Heart left ventricle (tissue), 16 donors: ENCODE data around the gene CAMK2D. TPM values are rescaled to one million over a fixed set of nuclear protein-coding genes. Genes with fewer than 3 reads are reported as not detected.

Experiments
- ATAC-seq, 4 donors: fragments of 200-7000 bp; cut with Tn5 transposase; one replicate each; pipeline ENCODE4 v1.9.1; 2020 to 2022; ENCODE audit warnings: moderate library complexity in 4 of 4, mild to moderate bottlenecking in 3 of 4, moderate number of reproducible peaks in 1 of 4
- DNase-seq, 5 donors: peaks; one replicate each; pipeline ENCODE4 v3.0.0-alpha.2; 2020
- H3K27ac ChIP-seq, 12 donors: fragments of 200-600 bp; sonication (generic) in 4 of 12; one replicate each; pipeline versions ENCODE4 v1.5.0 to v1.8.0; 2016 to 2022; ENCODE audit warnings: mild to moderate bottlenecking in 2 of 12
- H3K27me3 ChIP-seq, 9 donors: fragments of 200-600 bp; sonication (generic) in 2 of 9; one replicate each; pipeline versions ENCODE4 v1.5.1 to v1.8.0; 2016 to 2022; ENCODE audit warnings: mild to moderate bottlenecking in 3 of 9
- H3K36me3 ChIP-seq, 9 donors: fragments of 200-600 bp; sonication (generic) in 2 of 9; one replicate each; pipeline versions ENCODE4 v1.5.0 to v1.8.0; 2018 to 2022; ENCODE audit warnings: mild to moderate bottlenecking in 2 of 9
- H3K4me1 ChIP-seq, 12 donors: fragments of 200-600 bp; sonication (generic) in 4 of 12; one replicate each; pipeline versions ENCODE4 v1.5.0 to v1.8.0; 2016 to 2022; ENCODE audit warnings: mild to moderate bottlenecking in 3 of 12
- H3K4me3 ChIP-seq, 12 donors: fragments of 200-600 bp; sonication (generic) in 4 of 12; one replicate each; pipeline versions ENCODE4 v1.5.0 to v1.8.0; 2017 to 2022; ENCODE audit warnings: mild to moderate bottlenecking in 9 of 12, moderate library complexity in 4 of 12
- H3K9me3 ChIP-seq, 12 donors: fragments of 200-600 bp; sonication (generic) in 4 of 12; one replicate each; pipeline versions ENCODE4 v1.5.0 to v1.8.0; 2016 to 2022; ENCODE audit warnings: mild to moderate bottlenecking in 1 of 12
- POLR2A ChIP-seq, 2 donors: fragments of 450-650 bp; IDR thresholded peaks; one replicate each; pipeline ENCODE4 v1.6.1; 2017; ENCODE audit warnings: antibody characterized with exemption in 2 of 2, mild to moderate bottlenecking in 2 of 2, moderate library complexity in 2 of 2
- WGBS, 4 donors: extraction: QIAGEN DNeasy Blood & Tissue Kit in 2 of 4; methylation state at CpG; one replicate each; pipeline versions ENCODE4 v1.1.5 to v1.1.7; 2013 to 2018; 5-methylcytosine and 5-hydroxymethylcytosine counted together
- intact Hi-C, 10 donors: fragments of 100-400 bp; cut with DNase I; formaldehyde crosslinking; loops; one replicate each; pipeline versions ENCODE4 v1.11.1 to v1.14.2; 2022
- polyA plus RNA-seq, 2 donors: library from polyadenylated mRNA; stranded (reverse); fragments of 200-250 nt; gene quantifications; one replicate each; pipeline ENCODE4 v1.2.3, GENCODE V29; 2013
- total RNA-seq, 9 donors: library from RNA; depleted of rRNA in 2 of 9; stranded (reverse); fragments of >200 nt in 2 of 9; fragmentation: NEBNext Ultra II Directional in 3 of 9; extraction: Animal tissue kit (Norgen Biotek cat#: 25700) in 3 of 9; gene quantifications; one replicate each; pipeline versions ENCODE4 v1.1.0 to v1.2.4, GENCODE V29; 2016 to 2023
- TF ChIP-seq, protein P1 (sequence below), 12 donors: fragments of 200-600 bp; sonication (generic) in 4 of 12; IDR thresholded peaks; one replicate each; pipeline versions ENCODE4 v1.5.0 to v1.8.0; 2018 to 2022; ENCODE audit warnings: antibody characterized with exemption in 12 of 12, mild to moderate bottlenecking in 5 of 12
- donor health status: ischemic (EF 13 %, LVEDD 7.1; RV severe dilation, severe dysfunction).
- donor health status: healthy with polysubstance abuse.
- donor health status: DM: no; HTN: yes; CAD: no.
- donor health status: DM: no; HTN: no; CAD: no.
- donor health status: ischemic (EF 25% LVEDD 6.9; RV normal size, moderate dysfunction).
- donor health status: ischemic (EF 25% LVEDD 5.7; RV mildly dilated, moderate dysfunction).
- donor health status: healthy.
- donor health status: DM: yes; HTN: yes; CAD: no.
- donor health status: ischemic (EF 35%, LVEDD 5.7; RV mildly dilated, moderate dysfunction).
- donor health status: nonischemic (EF 11% LVEDD 7.7; RV severe dilation, severe dysfunction).
- donor health status: DM: yes; HTN: yes; CAD: no.
- donor health status: PGD.
- donor health status: ischemic (EF 29% LVEDD 5.4; RV normal size, mild dysfunction).
- donor health status: nonischemic (EF 23%, LVEDD 6.1; RV moderate dilation, normal function).

Gene CAMK2D
- total and polyA plus RNA-seq, 11 donors = 40.9 to 294 (median 215) TPM

DNA sequence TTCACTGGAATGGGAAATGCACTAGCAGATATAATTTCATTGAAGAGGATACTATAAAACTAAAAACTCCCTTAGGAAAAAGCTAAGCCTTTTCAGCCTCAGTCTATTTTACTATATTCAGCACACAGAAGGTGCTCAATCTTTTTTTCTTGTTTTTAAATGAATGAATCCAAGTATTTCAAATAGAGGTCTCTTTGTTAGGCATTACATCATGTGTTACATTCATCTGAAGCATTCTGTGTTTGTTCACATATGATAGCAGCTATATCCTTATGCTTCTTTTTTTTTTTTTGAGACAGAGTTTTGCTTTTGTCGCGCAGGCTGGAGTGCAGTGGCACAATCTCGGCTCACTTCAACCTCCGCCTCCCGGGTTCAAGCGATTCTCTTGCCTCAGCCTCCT lies 278.4 kb downstream of the CAMK2D start:
- TF ChIP-seq, protein P1, sequence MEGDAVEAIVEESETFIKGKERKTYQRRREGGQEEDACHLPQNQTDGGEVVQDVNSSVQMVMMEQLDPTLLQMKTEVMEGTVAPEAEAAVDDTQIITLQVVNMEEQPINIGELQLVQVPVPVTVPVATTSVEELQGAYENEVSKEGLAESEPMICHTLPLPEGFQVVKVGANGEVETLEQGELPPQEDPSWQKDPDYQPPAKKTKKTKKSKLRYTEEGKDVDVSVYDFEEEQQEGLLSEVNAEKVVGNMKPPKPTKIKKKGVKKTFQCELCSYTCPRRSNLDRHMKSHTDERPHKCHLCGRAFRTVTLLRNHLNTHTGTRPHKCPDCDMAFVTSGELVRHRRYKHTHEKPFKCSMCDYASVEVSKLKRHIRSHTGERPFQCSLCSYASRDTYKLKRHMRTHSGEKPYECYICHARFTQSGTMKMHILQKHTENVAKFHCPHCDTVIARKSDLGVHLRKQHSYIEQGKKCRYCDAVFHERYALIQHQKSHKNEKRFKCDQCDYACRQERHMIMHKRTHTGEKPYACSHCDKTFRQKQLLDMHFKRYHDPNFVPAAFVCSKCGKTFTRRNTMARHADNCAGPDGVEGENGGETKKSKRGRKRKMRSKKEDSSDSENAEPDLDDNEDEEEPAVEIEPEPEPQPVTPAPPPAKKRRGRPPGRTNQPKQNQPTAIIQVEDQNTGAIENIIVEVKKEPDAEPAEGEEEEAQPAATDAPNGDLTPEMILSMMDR (IDR thresholded peaks at IDR 0.05) = no peak
- no peak for TF ChIP-seq POLR2A (IDR thresholded peaks at IDR 0.05)
- Histone ChIP-seq H3K9me3 (peaks cover 0 to 4% (median 0%) of the 10 kb centered on the region in 12 donors), H3K4me3 (no peak overlapping the region), H3K36me3 (peaks cover 0 to 19% (median 3%) of the 10 kb centered on the region in 9 donors), H3K27me3 (no peaks in the 10 kb centered on the region), H3K4me1 (peaks cover 0 to 17% (median 0%) of the 10 kb centered on the region in 12 donors), H3K27ac (peak overlapping the region in 1 of 12 donors; percentile 77)
- 84 to 91% (median 88%) methylated on average over 6 of the region's 6 CpGs for WGBS, 4 donors
- DNase-seq = no peak
- intact Hi-C loops = no loop called here
- no peak for ATAC-seq

DNA sequence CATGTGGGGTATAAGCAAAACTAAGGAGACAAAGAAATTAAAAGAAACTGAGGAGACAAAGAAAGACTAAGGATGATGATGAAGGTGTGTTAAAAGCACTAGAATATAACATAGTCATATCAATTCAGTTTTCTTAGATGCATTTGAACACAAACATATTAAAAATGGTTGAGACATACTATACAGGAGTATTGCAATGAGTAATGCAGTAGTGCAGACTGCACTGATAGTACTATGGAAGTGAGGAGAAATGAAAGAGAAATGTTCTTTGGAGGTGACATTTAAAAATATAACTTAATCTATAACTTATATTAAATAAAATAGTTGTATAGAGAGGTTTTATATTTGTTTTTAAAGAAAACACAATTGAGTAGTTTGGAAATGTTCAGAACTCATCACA lies 279.2 kb downstream of the CAMK2D start:
- Histone ChIP-seq H3K4me1 (peaks cover 0 to 16% (median 0%) of the 10 kb centered on the region in 12 donors), H3K9me3 (peaks cover 0 to 11% (median 0%) of the 10 kb centered on the region in 12 donors), H3K27me3 (no peaks in the 10 kb centered on the region), H3K36me3 (peaks cover 0 to 25% (median 8%) of the 10 kb centered on the region in 9 donors), H3K4me3 (no peak overlapping the region), H3K27ac (peak overlapping the region in 8 of 12 donors; percentile 5 to 77 (median 54))
- ATAC-seq (no peak), DNase-seq (no peak)
- TF ChIP-seq POLR2A (IDR thresholded peaks at IDR 0.05) = no peak
- TF ChIP-seq, protein P1 (IDR thresholded peaks at IDR 0.05) = no peak
- intact Hi-C loops = no loop called here

DNA sequence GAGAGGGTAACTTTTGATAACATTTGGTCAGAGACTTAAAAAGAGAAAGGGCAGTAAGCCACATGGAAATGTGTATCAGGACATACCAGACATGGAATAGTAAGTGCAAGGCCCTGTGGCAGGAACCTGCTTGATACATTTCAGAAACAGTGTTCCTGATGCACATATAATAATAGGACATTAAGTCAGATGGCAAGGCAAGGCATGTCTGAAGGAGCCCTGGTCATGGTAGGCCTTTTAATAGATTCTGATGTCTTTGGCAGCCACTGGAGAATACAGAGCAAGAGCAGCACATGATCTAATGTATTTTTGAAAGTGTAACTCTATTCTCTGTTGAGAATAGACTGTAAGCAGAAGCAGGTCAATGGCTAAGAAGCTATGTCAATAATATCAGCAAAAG lies 279.7 kb downstream of the CAMK2D start:
- Histone ChIP-seq H3K9me3 (peaks cover 0 to 16% (median 1%) of the 10 kb centered on the region in 12 donors), H3K36me3 (peaks cover 0 to 31% (median 8%) of the 10 kb centered on the region in 9 donors), H3K4me1 (peaks cover 0 to 16% (median 0%) of the 10 kb centered on the region in 12 donors), H3K4me3 (no peak overlapping the region), H3K27me3 (no peaks in the 10 kb centered on the region), H3K27ac (peak overlapping the region in 10 of 12 donors; percentile 5 to 77 (median 52))
- TF ChIP-seq, protein P1 (IDR thresholded peaks at IDR 0.05) = no peak
- TF ChIP-seq POLR2A (IDR thresholded peaks at IDR 0.05) = no peak
- intact Hi-C loops = no loop called here
- DNase-seq (peak in 1 of 5 donors; percentile 21), ATAC-seq (peak; percentile 86 to 94 (median 90))

DNA sequence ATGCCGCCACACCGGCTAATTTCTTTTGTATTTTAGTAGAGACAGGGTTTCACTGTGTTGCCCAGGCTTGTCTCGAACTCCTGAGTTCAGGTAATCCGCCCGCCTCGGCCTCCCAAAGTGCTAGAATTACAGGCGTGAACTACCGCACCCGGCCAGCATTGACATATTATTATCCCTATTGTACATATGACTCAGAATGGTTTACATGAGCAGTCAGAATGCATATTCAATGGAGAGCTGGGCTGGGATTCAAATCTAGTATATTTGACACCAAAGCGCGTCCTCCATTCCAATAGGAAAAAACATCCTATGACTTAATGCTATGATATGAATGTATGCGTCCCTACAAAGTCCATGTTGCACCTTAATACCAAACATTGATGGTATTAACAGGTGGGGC lies 281.4 kb downstream of the CAMK2D start:
- ATAC-seq = no peak
- no peak for TF ChIP-seq POLR2A (IDR thresholded peaks at IDR 0.05)
- TF ChIP-seq, protein P1 (IDR thresholded peaks at IDR 0.05) = no peak
- H3K9me3 ChIP-seq = peaks cover 0 to 22% (median 2%) of the 10 kb centered on the region in 12 donors
- H3K27me3 ChIP-seq = no peaks in the 10 kb centered on the region
- 93 to 97% (median 95%) methylated on average over 12 of the region's 12 CpGs for WGBS, 4 donors
- H3K36me3 ChIP-seq = peaks cover 0 to 35% (median 3%) of the 10 kb centered on the region in 9 donors
- no peak for DNase-seq
- peaks cover 0 to 16% (median 0%) of the 10 kb centered on the region in 12 donors for H3K4me1 ChIP-seq
- intact Hi-C loops = no loop called here
- H3K27ac ChIP-seq = peak overlapping the region in 1 of 12 donors; percentile 52
- H3K4me3 ChIP-seq = no peak overlapping the region
